IPS DF 6.9 (cell line): ENCODE results near the gene PTAR1.

Experiments used
- DNase-seq: peaks from one replicate; pipeline ENCODE4 v3.0.0-alpha.2; 2013; ENCODE audit warnings: low read depth, low spot score
- H3K27ac ChIP-seq: one replicate; pipeline ENCODE4 v1.5.1; 2013; ENCODE audit warnings: low read length, control low read depth
- H3K27me3 ChIP-seq: 2 replicates; pipeline ENCODE4 v1.6.1; 2013; ENCODE audit warnings: mild to moderate bottlenecking, low read length; ENCODE audit not compliant: control insufficient read depth, insufficient read depth
- H3K36me3 ChIP-seq: 2 replicates; pipeline ENCODE4 v1.6.1; 2013; ENCODE audit warnings: low read length; ENCODE audit not compliant: control insufficient read depth, insufficient read depth
- H3K4me1 ChIP-seq: 2 replicates; pipeline ENCODE4 v1.6.1; 2013; ENCODE audit warnings: low read length; ENCODE audit not compliant: control insufficient read depth, insufficient read depth
- H3K4me3 ChIP-seq: 2 replicates; pipeline ENCODE4 v1.5.1; 2013; ENCODE audit warnings: mild to moderate bottlenecking, low read length
- H3K9me3 ChIP-seq: 2 replicates; pipeline ENCODE4 v1.6.1; 2013; ENCODE audit warnings: low read length, inconsistent platforms; ENCODE audit not compliant: control insufficient read depth, insufficient read depth
- WGBS: extraction: QIAGEN DNeasy Blood & Tissue Kit; methylation state at CpG from one replicate; pipeline ENCODE4 v1.1.7; 2013; ENCODE audit warnings: mixed read lengths, missing lambda C conversion rate; ENCODE audit not compliant: insufficient read length, insufficient coverage; 5-methylcytosine and 5-hydroxymethylcytosine counted together

The PTAR1 gene

GRCh38 chr9:69719367-69719766 is 40.4 kb downstream of the PTAR1 start:
- Histone ChIP-seq H3K27me3 (no peaks in the 10 kb centered on the region), H3K4me3 (no peak overlapping the region), H3K4me1 (no peaks in the 10 kb centered on the region), H3K9me3 (no peaks in the 10 kb centered on the region), H3K27ac (no peak overlapping the region), H3K36me3 (peaks cover 9% of the 10 kb centered on the region; the same call in 1 of the 2 replicates)
- WGBS: no CpG with 5 or more reads among the region's 3 CpGs
- DNase-seq: no peak

GRCh38 chr9:69718218-69718617 is 41.6 kb downstream of the PTAR1 start:
- no peak overlapping the region for H3K27ac ChIP-seq
- peaks cover 11% of the 10 kb centered on the region; the same call in 1 of the 2 replicates for H3K36me3 ChIP-seq
- no CpG with 5 or more reads among the region's 6 CpGs for WGBS
- DNase-seq: no peak
- no peak overlapping the region for H3K4me3 ChIP-seq
- no peaks in the 10 kb centered on the region for H3K9me3 ChIP-seq
- no peaks in the 10 kb centered on the region for H3K27me3 ChIP-seq
- H3K4me1 ChIP-seq: no peaks in the 10 kb centered on the region

- H3K36me3 ChIP-seq: peaks cover 11% of the 10 kb centered on the region; the same call in 1 of the 2 replicates
- no peak overlapping the region for H3K27ac ChIP-seq
- H3K9me3 ChIP-seq: no peaks in the 10 kb centered on the region
- no peak for DNase-seq
- no peak overlapping the region for H3K4me3 ChIP-seq
- H3K27me3 ChIP-seq: no peaks in the 10 kb centered on the region
- H3K4me1 ChIP-seq: no peaks in the 10 kb centered on the region
- WGBS: no CpG with 5 or more reads among the region's 1 CpG
Measured at GRCh38 chr9:69715825-69716224, 44.0 kb downstream of the PTAR1 start.

GRCh38 chr9:69715096-69715495 is 44.7 kb downstream of the PTAR1 start:
- Histone ChIP-seq H3K27ac (no peak overlapping the region), H3K27me3 (no peaks in the 10 kb centered on the region), H3K4me1 (no peaks in the 10 kb centered on the region), H3K9me3 (no peaks in the 10 kb centered on the region), H3K36me3 (peaks cover 11% of the 10 kb centered on the region; the same call in 1 of the 2 replicates), H3K4me3 (no peak overlapping the region)
- DNase-seq: no peak
- WGBS: 100% methylated on average over 1 of the region's 3 CpGs

- Histone ChIP-seq H3K27me3 (no peaks in the 10 kb centered on the region), H3K4me3 (no peak overlapping the region), H3K27ac (no peak overlapping the region), H3K36me3 (no peaks in the 10 kb centered on the region), H3K4me1 (no peaks in the 10 kb centered on the region), H3K9me3 (peaks cover 2% of the 10 kb centered on the region)
- WGBS: no CpG with 5 or more reads among the region's 2 CpGs
- no peak for DNase-seq
Measured at GRCh38 chr9:69697475-69697874, 62.3 kb downstream of the PTAR1 start.

GRCh38 chr9:69696802-69697201 is 63.0 kb downstream of the PTAR1 start:
- no CpG with 5 or more reads among the region's 2 CpGs for WGBS
- no peaks in the 10 kb centered on the region for H3K27me3 ChIP-seq
- no peaks in the 10 kb centered on the region for H3K36me3 ChIP-seq
- H3K4me3 ChIP-seq: no peak overlapping the region
- no peak overlapping the region for H3K27ac ChIP-seq
- H3K4me1 ChIP-seq: no peaks in the 10 kb centered on the region
- DNase-seq: no peak
- H3K9me3 ChIP-seq: peaks cover 2% of the 10 kb centered on the region

- Histone ChIP-seq H3K36me3 (no peaks in the 10 kb centered on the region), H3K27ac (no peak overlapping the region), H3K9me3 (no peaks in the 10 kb centered on the region), H3K4me1 (no peaks in the 10 kb centered on the region), H3K27me3 (no peaks in the 10 kb centered on the region), H3K4me3 (no peak overlapping the region)
- DNase-seq: no peak
- no CpG with 5 or more reads among the region's 2 CpGs for WGBS
Measured at GRCh38 chr9:69689991-69690538, 69.7 kb downstream of the PTAR1 start.

- Histone ChIP-seq H3K27ac (no peak overlapping the region), H3K27me3 (no peaks in the 10 kb centered on the region), H3K9me3 (no peaks in the 10 kb centered on the region), H3K4me3 (no peak overlapping the region), H3K36me3 (no peaks in the 10 kb centered on the region), H3K4me1 (no peaks in the 10 kb centered on the region)
- no CpG with 5 or more reads among the region's 5 CpGs for WGBS
- no peak for DNase-seq
Measured at GRCh38 chr9:69683927-69684326, 75.9 kb downstream of the PTAR1 start.

GRCh38 chr9:69678843-69679538 is 80.8 kb downstream of the PTAR1 start:
- WGBS: no CpG with 5 or more reads among the region's 4 CpGs
- H3K9me3 ChIP-seq: no peaks in the 10 kb centered on the region
- no peaks in the 10 kb centered on the region for H3K4me1 ChIP-seq
- H3K4me3 ChIP-seq: no peak overlapping the region
- no peak for DNase-seq
- H3K27me3 ChIP-seq: no peaks in the 10 kb centered on the region
- H3K36me3 ChIP-seq: no peaks in the 10 kb centered on the region
- no peak overlapping the region for H3K27ac ChIP-seq

GRCh38 chr9:69677931-69678330 is 81.9 kb downstream of the PTAR1 start:
- no peaks in the 10 kb centered on the region for H3K4me1 ChIP-seq
- no peaks in the 10 kb centered on the region for H3K27me3 ChIP-seq
- no peak for DNase-seq
- WGBS: 100% methylated on average over 1 of the region's 5 CpGs
- H3K4me3 ChIP-seq: no peak overlapping the region
- H3K9me3 ChIP-seq: no peaks in the 10 kb centered on the region
- H3K27ac ChIP-seq: no peak overlapping the region
- no peaks in the 10 kb centered on the region for H3K36me3 ChIP-seq

- peaks cover 6% of the 10 kb centered on the region for H3K27me3 ChIP-seq
- no peaks in the 10 kb centered on the region for H3K9me3 ChIP-seq
- no peak overlapping the region for H3K4me3 ChIP-seq
- no peaks in the 10 kb centered on the region for H3K4me1 ChIP-seq
- DNase-seq: no peak
- no peaks in the 10 kb centered on the region for H3K36me3 ChIP-seq
- WGBS: no CpG with 5 or more reads among the region's 3 CpGs
- H3K27ac ChIP-seq: no peak overlapping the region
Measured at GRCh38 chr9:69675563-69675962, 84.2 kb downstream of the PTAR1 start.
